ENCODE data around the gene TSR3.

GRCh38 chr16:1338119-1338730, 13.5 kb downstream of the TSR3 start:
- TF ChIP-seq POLR2A (IDR thresholded peaks at IDR 0.05): no peak
- peak in 7 of 12 donors; percentile 6 to 42 (median 24) for TF ChIP-seq CTCF (IDR thresholded peaks at IDR 0.05)

All from heart left ventricle (tissue), 13 donors.